ENCODE results near the gene EARS2.
"Not testable (repeated sequence)": the region's sequence is repeated elsewhere in the genome, so short reads cannot be mapped to it uniquely, and the experiment has no call there.

The EARS2 gene

GRCh38 chr16:23505671-23506605 is 51.2 kb downstream of the EARS2 start:
- no peak for DNase-seq (ENCODE audit: low spot score)

GRCh38 chr16:23505180-23505665 is 51.9 kb downstream of the EARS2 start:
- DNase-seq (ENCODE audit: low spot score) = no peak

- no peak for DNase-seq (ENCODE audit: low spot score)
Measured at GRCh38 chr16:23504453-23505179, 52.5 kb downstream of the EARS2 start.

GRCh38 chr16:23504076-23504452 is 53.1 kb downstream of the EARS2 start:
- DNase-seq (ENCODE audit: low spot score) = no peak

GRCh38 chr16:23502466-23502865 is 54.7 kb downstream of the EARS2 start:
- DNase-seq (ENCODE audit: low spot score) = no peak

- DNase-seq (ENCODE audit: low spot score) = no peak
Measured at GRCh38 chr16:23501291-23501690, 55.9 kb downstream of the EARS2 start.

- no peak for DNase-seq (ENCODE audit: low spot score)
Measured at GRCh38 chr16:23500862-23501225, 56.3 kb downstream of the EARS2 start.

- peak; percentile 69 for DNase-seq (ENCODE audit: low spot score)
Measured at GRCh38 chr16:23500212-23500861, 56.8 kb downstream of the EARS2 start.

GRCh38 chr16:23499801-23500200 is 57.3 kb downstream of the EARS2 start:
- no peak for DNase-seq (ENCODE audit: low spot score)

GRCh38 chr16:23498863-23499262 is 58.3 kb downstream of the EARS2 start:
- DNase-seq (ENCODE audit: low spot score) = no peak

GRCh38 chr16:23497543-23497868 is 59.6 kb downstream of the EARS2 start:
- DNase-seq (ENCODE audit: low spot score) = no peak

- no peak for DNase-seq (ENCODE audit: low spot score)
Measured at GRCh38 chr16:23496821-23497542, 60.2 kb downstream of the EARS2 start.

GRCh38 chr16:23495671-23496070 is 61.5 kb downstream of the EARS2 start:
- no peak for DNase-seq (ENCODE audit: low spot score)

GRCh38 chr16:23494188-23494587 is 63.0 kb downstream of the EARS2 start:
- DNase-seq (ENCODE audit: low spot score) = no peak

GRCh38 chr16:23491490-23492391 is 65.4 kb downstream of the EARS2 start:
- DNase-seq (ENCODE audit: low spot score) = no peak

GRCh38 chr16:23486480-23486879 is 70.7 kb downstream of the EARS2 start:
- no peak for DNase-seq (ENCODE audit: low spot score)

GRCh38 chr16:23485841-23486240 is 71.3 kb downstream of the EARS2 start:
- no peak for DNase-seq (ENCODE audit: low spot score)

GRCh38 chr16:23485257-23485614 is 71.9 kb downstream of the EARS2 start:
- DNase-seq (ENCODE audit: low spot score) = no peak

GRCh38 chr16:23484510-23485256 is 72.5 kb downstream of the EARS2 start:
- DNase-seq (ENCODE audit: low spot score) = no peak

GRCh38 chr16:23483492-23483891 is 73.7 kb downstream of the EARS2 start:
- DNase-seq (ENCODE audit: low spot score) = not testable (repeated sequence)

All from hematopoietic multipotent progenitor cell treated with erythropoietin and hydrocortisone succinate and interleukin-3 and kit ligand, for 15 days (in vitro differentiated cells).